HG03439 (cell line): Measurements from ENCODE around the gene CHCHD3.
"Not testable (repeated sequence)": the region's sequence is repeated elsewhere in the genome, so short reads cannot be mapped to it uniquely, and the experiment has no call there.

Source experiments
- ATAC-seq: cut with Tn5 transposase; IDR thresholded peaks from one replicate; pipeline ENCODE4 v1.9.1; 2021; ENCODE audit warnings: mild to moderate bottlenecking, moderate library complexity; ENCODE audit not compliant: unreplicated experiment

CHCHD3 gene

DNA sequence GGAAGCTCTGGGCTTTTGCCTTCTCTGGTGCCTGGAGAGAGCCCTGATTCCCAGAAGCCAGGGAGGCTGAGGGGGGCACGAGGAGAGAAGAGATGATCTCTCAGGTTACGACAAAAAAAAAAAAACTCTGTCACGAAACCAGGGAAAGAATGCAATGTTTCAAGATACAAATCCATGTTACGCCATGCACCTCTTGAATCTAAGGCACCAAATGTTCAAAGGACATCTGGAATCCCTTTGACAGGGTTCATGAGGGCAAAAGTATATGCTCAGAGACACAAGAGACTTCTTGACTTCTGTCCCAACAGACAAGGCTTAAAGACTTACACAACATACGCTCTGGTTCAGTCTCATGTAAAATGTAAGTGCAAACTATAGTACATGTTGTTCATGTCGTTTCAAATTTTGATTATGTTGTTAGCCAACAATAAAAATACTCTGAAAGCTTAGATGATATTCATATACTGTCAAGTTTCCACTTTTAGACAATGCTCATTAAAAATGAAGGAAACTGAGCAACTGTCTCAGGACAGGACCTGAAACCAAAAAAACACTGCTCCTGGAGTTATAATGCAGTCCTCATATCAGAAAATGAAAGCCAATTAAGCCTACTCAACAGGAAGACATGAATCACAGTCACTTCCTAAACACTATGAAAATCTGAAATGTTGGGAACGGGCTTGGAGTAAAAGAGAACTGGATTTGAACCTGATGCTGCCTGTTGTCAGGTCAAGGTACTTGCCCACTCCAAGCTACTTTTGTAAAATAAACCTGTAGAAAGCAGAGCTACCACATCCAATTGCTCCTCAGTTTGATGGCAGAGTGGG is 72.3 kb downstream of the CHCHD3 start:
- ATAC-seq, result no peak

DNA sequence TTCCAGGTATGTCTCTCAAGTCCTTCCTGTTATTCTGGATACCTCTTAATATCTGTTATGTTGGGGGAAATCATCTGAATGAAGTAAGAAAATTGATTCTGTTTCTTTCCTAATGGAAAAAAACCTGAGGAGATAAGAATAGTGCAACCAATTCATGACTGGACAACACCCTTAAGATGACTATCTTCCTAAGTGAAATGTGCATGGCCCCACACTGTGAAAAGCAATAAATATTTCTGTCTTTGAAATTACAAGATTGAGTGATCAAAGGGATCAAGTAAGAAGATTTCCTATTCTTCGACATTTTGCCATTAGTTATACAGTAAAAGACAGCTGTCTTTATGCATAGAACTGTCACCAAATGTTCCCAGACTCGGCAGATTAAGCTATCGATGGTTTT is 73.9 kb downstream of the CHCHD3 start:
- no peak for ATAC-seq

DNA sequence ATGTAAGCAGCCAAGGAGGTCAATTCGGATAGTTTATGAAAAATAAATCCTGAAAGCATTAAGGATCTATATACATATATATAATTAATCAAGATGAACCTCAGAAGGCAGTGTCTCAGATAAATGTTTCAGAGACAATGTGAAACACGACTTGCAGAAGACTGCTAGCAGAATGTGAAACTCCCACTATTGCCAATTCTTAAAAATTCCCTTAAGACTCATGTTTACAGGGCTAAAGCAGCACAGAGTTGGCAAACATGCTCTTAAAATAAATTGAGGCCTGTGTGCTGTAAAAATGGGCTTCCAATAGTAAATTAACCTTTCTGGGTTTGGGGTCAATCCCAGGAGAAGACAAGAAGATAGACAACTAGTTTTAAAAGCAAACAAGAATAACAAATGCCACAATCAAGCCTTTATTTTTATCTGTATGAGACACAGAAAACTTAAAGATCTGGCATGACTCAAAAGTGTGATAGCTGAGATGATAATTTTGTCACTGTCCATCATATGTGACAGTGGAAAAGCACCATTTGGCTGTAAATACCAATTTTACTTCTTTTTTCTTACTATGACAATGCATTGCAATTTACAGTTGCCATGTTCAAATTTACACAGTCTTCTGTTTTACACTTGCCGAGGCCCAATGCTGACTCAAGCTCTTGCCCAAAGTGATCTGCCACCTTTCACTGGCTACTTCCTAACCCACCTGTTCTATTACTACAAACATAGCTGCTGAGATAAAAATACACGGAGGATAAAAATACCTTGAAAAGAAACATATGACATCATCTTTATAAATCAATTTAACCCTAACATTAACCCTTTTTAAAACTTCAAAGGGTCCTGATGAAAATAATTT is 78.6 kb downstream of the CHCHD3 start:
- no peak for ATAC-seq

DNA sequence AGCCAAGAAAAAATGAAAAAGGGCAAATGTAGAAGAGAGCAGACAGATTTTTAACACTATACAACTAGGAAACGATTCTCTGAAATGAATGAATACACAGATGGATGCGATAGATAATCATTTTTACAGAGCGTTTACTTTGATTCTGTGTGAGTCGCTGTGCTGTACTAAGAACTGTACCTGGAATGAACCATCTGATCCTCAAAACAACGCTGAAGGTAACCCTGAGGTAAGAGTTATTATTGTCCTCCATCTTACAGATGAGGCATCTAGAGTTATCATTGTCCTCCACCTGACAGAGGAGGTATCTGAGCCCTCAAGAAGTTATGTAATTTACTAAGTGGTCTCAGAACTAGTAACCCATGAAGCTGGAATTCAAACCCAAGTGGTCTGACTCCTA is 80.2 kb downstream of the CHCHD3 start:
- no peak for ATAC-seq

DNA sequence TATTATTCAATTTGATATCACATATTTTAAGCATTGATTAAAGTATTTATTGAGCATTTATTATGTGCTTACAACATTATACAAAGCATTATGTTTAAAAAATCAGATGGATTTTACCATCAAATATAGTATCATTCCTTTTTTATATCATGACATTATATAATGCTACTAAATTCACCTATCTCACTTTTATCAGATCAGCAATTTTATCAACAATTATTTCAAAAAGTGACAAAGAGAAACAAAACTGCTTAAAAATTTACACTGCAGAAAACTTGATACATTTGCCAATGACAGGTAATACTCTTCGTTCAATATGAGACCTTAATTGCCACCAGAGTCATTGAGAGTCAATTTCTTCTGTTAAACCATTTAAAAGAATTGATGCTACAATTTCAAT is 82.0 kb downstream of the CHCHD3 start:
- no peak for ATAC-seq

DNA sequence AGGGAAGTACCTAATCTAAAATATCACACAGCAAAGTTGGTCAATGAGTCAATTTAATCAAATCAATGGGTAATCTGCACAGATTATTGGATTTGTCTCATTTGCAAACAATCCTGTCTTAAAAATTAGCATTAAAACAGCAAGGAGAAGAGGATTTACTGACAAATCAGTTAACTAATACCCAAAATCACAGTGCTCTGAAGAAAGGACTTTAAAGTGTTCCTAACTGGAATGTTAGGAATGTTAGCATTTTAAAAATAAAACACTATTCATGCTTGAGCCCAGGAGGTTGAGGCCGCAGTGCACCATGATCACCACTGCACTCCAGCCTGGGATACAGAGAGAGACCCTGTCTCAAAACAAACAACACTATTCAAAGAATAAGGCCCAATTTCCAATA is 83.1 kb downstream of the CHCHD3 start:
- ATAC-seq, result no peak

DNA sequence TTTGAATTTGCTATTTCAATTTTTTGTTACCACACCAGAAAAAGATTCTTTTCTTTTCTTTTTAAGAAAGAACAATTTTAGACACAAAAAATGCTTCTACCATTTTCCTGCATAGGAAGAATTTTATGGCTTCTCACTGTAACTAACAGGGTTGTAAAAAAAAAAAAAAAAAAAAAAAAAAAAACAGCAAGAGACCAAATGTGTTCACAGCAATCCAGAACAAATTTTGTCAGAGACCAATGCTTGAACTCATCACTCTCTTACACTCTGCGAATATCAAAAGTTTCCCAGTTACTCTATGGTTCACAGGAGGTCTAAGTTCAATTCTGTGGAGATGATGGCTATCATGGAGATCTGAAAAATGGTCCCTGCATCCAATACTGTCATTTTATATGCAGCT is 84.4 kb downstream of the CHCHD3 start:
- no peak for ATAC-seq

DNA sequence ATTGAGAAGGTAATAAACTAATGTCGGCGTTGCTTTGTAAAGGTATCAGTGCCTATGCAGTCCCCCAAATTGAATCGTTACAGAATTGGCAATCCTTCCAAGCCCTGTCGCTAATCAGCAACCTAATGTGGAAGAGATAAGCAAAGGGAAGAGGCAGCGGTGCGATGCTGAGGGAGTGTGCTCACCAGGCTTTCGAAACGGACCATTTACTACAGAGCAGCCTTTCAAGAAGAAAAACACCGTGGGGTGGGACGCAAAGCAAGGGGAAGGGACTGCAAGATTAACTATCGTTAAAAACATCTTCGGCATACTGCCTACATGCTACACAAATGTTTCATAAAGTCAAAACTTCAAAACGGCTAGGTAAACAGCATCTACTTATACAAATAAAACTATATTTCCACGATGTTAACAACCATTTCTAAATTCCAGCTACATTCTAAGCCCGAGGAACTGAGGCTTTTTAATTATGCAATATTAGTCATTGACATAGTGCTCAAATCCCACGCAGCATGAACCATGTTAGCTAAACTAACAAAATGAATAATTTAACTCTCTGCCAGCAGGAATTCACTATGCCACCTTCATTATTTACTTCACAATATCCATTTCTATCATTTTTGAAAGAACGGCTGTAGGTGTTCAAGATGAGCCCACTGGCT is 85.2 kb downstream of the CHCHD3 start:
- ATAC-seq, result no peak

DNA sequence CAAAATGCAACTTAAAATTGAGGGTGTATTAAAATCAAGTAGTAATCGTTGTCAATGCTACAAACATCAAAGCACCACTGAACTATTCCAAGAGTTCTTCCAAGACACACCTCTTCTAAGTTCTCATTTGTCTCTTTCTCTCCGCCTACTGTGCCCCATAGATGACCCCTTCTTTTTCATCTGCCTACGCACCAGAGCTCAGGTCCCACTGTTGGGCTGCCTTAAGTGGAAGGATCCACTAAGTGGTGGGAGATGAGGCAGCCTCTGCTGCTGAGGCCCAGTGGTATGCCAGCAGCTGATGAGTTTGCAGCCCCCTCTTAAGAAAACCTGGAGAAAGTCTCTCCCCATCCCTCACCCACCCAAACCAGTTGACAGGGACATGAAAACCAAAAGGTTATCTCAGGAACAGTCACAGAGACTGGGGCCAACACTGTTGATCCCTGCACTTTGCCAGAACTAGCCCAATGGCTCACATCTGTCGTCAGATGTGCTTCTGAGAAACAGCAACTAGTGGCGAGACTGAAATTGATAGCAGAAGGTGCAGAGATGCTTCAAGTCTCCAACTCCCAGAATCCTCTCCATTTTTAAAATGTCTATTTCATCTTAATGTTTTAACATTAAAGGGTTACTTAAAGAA is 88.4 kb downstream of the CHCHD3 start:
- no peak for ATAC-seq

DNA sequence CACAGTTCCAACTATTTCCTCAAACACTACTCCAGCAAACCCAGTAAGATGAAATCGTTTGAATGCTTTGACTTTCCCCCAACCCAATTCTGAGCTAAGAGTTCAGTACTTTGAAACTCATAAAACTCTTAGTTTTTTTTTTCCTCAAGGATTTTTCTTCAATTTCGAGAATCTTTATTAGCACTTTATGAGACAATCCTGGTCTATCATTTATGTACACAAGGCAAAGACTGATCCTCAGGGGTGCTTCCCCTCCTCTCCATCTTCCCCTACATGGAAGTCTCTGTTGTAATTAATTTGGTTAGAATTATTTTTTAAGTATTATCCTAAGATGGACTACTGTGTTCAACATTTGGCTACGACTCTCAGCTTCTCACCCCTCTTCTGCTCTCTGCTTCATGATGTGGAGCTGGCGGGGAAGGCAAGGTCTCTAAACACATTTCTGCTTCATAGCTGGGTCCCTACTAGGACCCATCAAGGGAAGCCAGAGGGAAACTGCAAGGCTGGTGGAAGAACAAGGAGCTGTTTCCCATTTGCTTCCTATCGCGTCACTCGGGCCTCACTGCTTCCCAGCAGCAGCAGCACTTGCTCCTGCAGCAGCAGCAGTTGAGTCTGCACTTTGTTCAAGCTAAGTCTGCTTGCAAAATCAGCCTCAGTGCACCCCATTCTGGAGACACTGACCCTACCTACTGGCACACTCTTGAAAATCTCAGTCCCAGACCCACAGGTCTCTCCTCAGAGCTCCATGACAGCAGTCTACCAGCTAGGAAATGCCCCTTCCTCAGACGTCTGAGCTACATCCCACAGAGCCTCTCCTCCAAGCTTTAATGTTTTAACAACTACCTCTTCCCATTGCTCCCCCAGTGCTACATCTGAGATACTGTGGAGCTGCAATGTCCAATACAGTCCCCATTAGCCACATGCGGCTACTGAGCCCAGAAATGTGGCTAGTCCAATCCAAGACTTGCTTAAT is 90.0 kb downstream of the CHCHD3 start:
- no peak for ATAC-seq

DNA sequence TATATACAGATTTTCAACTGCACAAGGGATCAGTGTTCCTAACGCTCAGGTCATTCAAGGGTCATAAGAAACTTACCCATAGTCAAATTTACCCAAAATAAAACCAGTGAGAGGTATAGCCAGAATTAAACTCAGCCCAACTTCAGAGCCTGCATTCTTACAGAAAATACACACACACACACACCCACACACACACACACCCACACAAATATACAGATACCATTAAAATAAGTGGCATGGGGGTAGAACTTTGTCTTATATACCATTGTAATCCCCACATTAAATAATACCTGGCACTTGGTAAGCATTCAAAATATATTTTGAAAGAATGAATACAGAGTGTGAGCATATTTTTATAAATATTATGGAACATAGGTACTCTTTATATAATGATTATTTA is 93.8 kb downstream of the CHCHD3 start:
- ATAC-seq, result no peak

DNA sequence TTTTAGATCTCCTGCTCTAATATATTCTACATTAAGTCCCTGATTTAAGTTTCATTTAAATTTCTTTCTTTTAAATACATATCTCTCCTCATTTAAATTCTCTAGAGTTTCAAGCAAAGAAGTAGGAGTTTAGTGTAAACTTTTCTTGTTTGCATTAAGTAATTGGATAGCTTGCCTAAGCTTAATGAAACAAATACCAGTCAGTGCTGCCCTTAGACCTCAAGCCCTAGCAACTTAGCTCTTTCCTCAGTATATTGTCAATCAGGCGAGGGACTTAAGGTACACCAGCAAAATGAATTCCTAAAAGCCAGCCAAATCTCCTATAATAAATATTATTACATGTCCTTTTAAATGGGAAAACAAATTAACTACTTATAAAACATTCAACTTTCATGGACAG is 101.5 kb downstream of the CHCHD3 start:
- no peak for ATAC-seq

DNA sequence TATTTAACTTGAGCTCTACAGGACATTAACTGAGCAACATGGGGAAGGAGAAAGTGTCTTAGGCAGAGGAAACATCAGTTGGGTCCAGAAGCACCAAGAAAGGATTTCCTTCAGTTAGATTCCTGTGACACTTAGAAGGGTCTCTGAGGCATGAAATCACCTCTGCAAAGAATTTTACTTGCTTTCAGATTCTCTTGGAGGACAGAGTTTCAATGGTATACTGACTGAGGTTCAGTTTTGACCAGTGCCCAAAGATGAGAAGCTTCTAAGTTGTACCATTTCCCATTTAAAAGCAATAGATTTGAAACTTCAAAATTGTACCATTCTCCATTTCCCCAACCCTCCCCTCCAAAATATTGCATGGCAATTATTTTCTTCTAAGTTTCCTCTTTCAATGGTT is 102.4 kb downstream of the CHCHD3 start:
- ATAC-seq, result no peak

DNA sequence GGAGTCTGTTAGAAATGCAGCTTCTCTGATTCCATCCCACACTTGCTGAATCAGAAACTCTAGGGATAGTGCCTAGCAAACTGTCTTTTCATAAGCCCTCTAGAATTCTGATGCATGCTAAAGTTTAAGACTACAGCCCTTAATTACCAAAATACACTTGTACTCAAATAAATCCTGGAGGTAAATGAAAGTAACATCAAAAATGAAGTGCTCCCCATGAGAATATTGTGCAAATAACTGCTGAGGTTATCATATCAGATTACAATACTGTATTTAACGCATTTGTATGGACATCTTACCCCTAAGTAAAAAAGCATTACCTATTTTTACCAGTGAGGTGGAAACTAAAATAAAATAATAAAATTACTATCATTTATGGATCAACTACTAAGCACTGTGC is 104.7 kb downstream of the CHCHD3 start:
- ATAC-seq, result no peak

DNA sequence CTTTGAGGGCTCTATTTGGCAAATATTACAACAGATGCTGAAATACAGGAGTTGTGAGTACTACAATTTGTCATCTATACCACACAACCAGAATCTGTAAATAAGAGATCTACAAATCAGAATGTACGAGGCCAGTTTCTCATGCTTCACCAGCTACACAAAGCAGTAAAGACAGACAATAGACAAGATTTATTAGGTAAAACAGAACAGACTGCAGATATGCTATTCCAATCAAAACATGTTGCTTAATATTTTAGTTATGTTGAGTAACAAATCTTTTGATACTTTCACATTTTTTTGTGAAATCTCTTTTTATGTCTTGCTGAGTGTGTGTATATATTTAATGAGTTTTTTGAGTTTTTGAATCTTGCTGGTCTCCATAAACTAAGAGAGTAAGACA is 109.1 kb downstream of the CHCHD3 start:
- ATAC-seq, result no peak

DNA sequence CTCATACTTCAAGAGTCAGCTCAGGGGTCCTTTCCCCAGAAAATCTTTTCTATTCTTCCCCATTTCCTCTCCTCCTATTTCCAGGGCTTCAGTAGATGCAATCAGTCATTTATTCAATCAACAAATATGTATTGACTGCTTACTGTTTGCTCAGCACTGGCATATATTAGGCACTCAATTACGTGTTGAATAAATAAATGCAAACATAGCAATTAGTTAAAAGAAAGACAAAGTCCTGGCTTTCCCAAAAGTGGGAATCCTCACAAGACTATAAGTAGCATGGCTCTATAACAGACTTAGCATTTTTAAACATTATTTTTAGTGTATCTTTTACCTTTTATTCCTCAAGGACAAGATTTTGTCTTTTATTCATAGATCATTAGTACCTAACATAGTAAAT is 111.6 kb downstream of the CHCHD3 start:
- ATAC-seq, result no peak

DNA sequence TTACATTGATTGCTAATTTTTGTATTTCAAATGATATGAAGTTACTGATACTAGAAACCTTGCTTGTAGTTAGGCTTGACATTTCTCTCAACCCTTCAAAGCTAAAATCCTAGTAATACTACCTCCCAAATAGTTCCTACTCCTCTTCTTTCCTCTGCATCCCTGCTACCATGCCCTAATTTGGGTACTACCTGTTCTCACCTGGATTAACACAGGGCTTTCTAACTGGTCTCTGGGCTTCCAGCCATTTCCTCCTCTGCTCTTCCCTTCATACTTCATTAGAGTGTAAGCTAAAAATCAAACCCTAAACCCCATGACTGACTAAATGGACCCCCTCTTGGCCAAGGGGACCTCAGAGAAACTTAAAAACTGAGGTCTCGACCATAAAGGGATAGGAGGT is 112.4 kb downstream of the CHCHD3 start:
- ATAC-seq, result no peak

DNA sequence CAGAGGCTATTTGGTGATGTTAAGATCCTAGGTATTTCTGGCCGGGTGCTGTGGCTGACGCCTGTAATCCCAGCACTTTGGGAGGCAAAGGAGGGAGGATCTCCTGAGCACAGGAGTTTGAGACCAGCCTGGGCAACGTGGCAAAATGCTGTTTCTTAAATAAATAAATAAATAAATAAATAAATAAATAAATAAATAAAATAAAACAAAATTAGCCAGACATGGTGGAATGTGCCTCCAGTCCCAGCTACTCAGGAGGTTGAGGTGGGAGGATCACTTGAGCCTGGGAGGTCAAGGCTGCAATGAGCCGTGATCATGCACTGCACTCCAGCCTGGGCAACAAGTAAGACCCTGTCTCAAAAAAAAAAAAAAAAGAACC is 114.4 kb downstream of the CHCHD3 start:
- not testable (repeated sequence) for ATAC-seq

DNA sequence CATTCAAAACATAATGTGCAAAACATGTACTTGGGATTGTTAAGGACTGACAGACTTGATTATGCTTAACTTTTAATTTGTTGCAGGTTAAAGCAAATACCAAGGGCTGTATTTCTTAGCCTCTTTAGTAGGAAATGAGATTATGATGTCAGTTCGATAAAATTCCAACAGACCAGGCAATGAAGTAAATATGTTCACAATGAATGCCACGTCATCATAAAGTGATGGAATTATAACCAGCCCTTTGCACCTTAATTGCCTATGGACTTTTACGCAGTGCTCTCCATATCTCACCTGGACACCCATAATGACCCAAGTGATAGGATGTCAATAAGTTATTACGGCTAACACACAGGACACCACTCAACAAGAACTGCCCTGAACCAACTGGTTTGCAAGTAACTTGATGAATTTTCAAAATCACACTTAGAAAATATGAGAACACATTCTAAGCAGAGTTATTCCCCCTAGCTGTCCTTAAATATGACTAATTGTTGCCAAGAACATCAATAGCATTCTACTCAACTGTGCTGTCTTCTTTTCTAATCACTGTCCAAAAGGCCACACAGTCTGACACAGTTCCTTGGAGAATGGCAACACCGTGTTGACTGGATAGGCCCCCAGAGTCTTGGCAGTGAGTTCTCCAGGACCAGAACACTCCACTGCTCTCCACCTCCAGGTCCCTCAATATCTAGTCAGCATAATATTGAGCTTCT is 115.0 kb downstream of the CHCHD3 start:
- no peak for ATAC-seq
